ENCODE measurements around the gene STXBP5.

Gene STXBP5

DNA sequence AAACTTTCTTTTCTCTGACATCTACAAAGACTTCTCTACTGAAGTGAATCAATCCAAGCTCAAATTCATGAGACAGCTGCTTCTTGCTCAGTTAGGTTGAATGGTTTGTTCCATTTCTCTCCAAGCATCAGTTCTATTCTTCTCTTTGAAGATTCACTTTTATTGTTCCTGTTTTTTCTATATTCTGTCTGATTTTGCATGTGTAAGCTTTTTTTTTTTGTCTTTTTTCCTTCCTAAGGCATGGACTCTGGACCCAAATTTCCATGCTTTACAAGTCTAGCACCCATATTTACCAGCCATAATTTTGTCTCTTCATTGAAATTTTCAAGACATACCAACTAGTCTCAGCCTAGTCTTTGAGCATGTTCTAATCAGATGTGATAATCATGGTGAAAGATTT, 25.9 kb upstream of the STXBP5 start:
- DNase-seq (ENCODE audit: low read depth in 2 of 2), result no peak

DNA sequence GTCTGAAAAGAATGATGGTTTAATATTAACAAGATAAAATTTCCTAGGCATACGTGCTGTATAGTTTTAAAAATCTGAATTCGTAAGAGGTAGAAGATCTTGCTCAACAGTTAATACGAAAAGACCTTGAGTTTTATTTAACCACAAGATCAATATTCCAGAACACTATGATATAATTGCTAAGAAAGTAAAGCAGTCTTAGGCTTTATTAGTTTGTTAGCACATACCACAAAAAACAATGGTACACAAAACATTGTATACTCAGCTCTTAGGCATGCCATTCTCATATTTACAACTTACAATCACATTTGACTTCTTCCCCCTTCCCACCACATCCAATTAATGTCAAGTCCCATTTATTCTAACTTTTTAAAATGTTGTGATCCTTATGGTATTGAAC, 24.4 kb upstream of the STXBP5 start:
- DNase-seq (ENCODE audit: low read depth in 2 of 2), result no peak

GRCh38 chr6:147180926-147181325, 23.3 kb upstream of the STXBP5 start:
- DNase-seq (ENCODE audit: low read depth in 2 of 2), result no peak

- DNase-seq (ENCODE audit: low read depth in 2 of 2), result no peak
These were observed 19.8 kb upstream of the STXBP5 start for GRCh38 chr6:147184379-147184778.

DNA sequence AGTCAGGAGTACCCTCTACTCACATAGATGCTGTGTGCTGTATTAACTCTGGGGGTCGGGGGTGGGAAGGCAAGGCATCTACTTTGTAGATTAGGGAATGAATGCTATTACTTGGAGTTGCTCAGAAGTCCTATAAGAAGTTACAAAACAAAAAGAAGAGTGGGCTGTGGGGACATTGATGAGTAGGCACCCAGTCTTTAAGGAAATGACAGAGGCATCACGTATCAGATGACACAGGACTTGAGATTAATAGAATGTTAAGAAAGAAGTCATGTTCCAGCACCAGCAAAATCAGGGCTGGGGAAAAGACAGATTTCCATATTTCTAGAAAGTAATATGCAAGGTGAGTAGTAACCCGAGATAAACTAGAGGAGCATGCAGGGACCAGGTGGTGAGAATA, 19.0 kb upstream of the STXBP5 start:
- no peak for DNase-seq (ENCODE audit: low read depth in 2 of 2)

GRCh38 chr6:147190556-147190955, 13.7 kb upstream of the STXBP5 start:
- DNase-seq (ENCODE audit: low read depth in 2 of 2), result no peak

- no peak for DNase-seq (ENCODE audit: low read depth in 2 of 2)
These were observed 11.8 kb upstream of the STXBP5 start for GRCh38 chr6:147192278-147192911.

- no peak for DNase-seq (ENCODE audit: low read depth in 2 of 2)
These were observed 9.4 kb upstream of the STXBP5 start for GRCh38 chr6:147194652-147195411.

GRCh38 chr6:147195510-147195909, 8.7 kb upstream of the STXBP5 start:
- no peak for DNase-seq (ENCODE audit: low read depth in 2 of 2)

DNA sequence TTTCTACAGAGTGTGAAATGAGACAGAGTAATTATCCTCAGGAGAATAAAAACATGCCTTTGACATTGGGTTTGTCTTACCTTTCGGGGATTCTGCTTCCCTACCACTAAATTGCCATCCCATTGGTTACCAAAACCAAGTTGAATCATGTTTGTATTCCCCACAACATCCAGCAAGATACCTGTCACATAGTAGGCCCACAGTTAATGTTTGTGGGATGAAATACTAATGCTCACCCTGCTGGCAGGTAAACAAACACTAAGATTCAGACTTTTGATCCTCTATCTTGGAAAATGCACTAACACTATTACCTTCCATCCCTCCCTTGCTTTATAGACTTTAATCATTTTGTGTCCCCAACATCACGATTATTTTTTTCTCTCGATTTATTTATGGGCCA, 8.2 kb upstream of the STXBP5 start:
- DNase-seq (ENCODE audit: low read depth in 2 of 2), result no peak

- DNase-seq (ENCODE audit: low read depth in 2 of 2), result no peak
These were observed 3.5 kb upstream of the STXBP5 start for GRCh38 chr6:147200711-147201110.

- DNase-seq (ENCODE audit: low read depth in 2 of 2), result no peak
These were observed 2.2 kb upstream of the STXBP5 start for GRCh38 chr6:147201885-147202515.

DNA sequence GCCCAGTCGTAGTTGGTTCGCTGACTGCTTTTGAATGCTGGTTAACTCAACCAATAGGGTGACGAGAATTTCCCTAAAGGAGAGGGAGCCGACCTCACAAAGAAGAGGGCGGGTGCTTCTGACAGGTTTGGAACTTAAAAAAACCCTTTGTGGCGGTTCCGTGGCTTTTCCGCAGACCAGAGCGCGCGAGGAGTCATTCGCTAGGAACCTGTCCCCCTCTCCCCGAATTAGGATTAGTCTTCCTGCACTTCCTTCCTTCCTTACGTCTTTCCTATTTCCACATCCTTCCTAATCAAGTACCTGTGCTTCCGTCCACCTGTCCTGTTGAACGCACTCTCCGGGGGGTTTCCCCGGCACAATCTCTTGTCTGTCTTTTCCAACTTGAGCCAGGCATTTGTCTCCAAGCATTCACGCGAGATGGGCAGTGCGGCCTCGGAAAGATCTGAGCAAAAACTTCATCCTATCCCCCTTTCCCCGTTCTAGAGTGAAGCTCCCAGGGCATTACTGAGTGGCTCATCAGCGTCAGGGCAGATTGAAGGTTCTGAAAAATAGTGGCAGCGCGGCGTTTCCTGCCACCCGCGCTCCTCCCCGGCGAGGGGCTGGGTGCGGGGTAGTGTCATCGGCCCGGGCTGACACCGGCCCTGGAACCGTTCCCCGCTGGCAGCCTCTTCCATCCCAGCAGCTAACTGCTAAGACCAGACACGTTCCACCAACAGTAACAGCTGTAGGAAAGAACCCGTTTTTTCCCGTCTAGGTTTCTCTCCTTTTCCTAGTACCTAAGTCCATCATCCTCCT, 1.5 kb upstream of the STXBP5 start:
- DNase-seq (ENCODE audit: low read depth in 2 of 2), result peak; percentile 62 to 68

DNA sequence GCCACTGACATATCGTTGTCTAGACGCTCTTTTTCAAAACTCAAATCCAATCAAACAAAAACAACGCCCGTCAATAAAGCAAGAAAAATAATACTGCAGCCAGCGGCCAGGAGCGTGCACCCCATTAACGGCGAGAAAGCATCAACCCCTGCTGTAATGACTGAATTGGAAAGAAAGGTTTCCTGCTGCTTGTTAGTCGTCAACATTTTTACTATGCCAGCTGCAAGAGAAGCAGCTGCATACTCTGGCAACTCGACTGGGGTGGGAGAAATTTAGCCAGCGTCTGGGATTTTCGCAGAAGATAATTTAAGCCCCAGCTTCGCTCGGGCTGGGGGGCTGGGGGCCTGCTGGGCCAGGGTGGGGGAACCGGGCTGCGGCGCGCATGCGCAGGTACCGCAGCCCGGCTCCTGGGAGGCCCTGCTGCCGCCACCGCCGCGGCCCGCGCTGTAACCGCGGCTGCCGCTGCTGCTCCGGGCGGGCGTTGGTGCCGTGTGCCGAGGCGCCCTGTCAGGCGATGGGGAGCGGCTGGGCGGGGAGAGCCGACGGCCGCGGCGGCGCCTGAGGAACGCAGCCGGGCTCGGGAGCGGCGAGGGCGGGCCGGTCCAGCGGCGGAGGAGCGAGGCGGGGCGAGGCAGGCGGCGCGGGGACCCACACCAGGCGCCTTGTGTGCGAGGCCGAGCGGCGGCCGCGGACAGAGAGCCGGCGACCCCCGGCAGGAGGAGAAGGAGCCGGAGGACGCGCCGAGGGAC, 732 bp upstream of the STXBP5 start:
- peak; percentile 55 to 64 for DNase-seq (ENCODE audit: low read depth in 2 of 2)

GRCh38 chr6:147204843-147205311, 660 bp downstream of the STXBP5 start:
- no peak for DNase-seq (ENCODE audit: low read depth in 2 of 2)

GRCh38 chr6:147205690-147206600, 1.7 kb downstream of the STXBP5 start:
- no peak for DNase-seq (ENCODE audit: low read depth in 2 of 2)

DNA sequence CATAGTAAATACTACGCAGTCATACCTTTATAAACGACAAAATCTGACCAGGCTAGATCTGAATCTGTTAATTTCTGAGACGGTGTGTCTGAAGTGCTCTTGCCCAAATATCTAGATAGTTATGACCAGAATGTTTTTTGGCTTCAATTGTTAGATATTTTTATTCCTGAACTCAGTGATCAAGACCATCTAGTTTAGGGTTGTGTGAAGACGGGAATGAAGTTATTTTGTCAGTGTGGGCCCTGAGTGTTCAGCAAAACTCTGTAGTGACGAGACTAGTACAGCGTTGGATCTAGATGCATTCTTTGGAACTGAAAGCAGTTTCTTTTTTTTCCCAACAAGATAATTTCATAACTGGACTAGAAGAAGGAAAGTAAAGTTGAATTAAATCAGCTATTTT, 3.1 kb downstream of the STXBP5 start:
- no peak for DNase-seq (ENCODE audit: low read depth in 2 of 2)

- no peak for DNase-seq (ENCODE audit: low read depth in 2 of 2)
These were observed 3.9 kb downstream of the STXBP5 start for GRCh38 chr6:147207837-147208754.

- no peak for DNase-seq (ENCODE audit: low read depth in 2 of 2)
These were observed 5.7 kb downstream of the STXBP5 start for GRCh38 chr6:147209762-147210449.

Data from stimulated activated CD8-positive, alpha-beta memory T cell treated with anti-CD3 and anti-CD28 coated beads, Interleukin-15, amount 100 ng/mL, for 48 hours (primary cell).